ENCODE results near the gene DNAJB4. TPM values are rescaled to one million over a fixed set of nuclear protein-coding genes. Genes with fewer than 3 reads are reported as not detected.
"Not testable (repeated sequence)": the region's sequence is repeated elsewhere in the genome, so short reads cannot be mapped to it uniquely, and the experiment has no call there.

DNAJB4 gene
- total RNA-seq, 1 experiment from 2014 or later: 26.0 TPM

- ChIA-PET RAD21 (ENCODE audit: low non-redundant PET in 1 of 2, low total read pairs in 2 of 2, uncharacterized antibody in 2 of 2, unreplicated experiment in 2 of 2) (no interaction called here), CTCF (no interaction called here), POLR2A (interaction anchor here (2.1 kb wide), 1 partner anchor 14 kb away, joined by 21 read pairs; the partner anchor contains the start of gene DNAJB4)
- DNase-seq (ENCODE audit: low read depth, low spot score): no peak
- H3K4me1 ChIP-seq (ENCODE audit: control insufficient read depth in 1 of 2, insufficient read depth in 2 of 2, low read length in 2 of 2): no peaks in the 10 kb centered on the region
- no peak for ATAC-seq
- H3K9ac ChIP-seq (ENCODE audit: low read length): no peak overlapping the region
- no peak overlapping the region for H3K4me2 ChIP-seq (ENCODE audit: low read length)
- H3K27ac ChIP-seq (ENCODE audit: low read depth, low read length): no peak overlapping the region
- intact Hi-C loops (cut with micrococcal nuclease): no loop called here
- no peak overlapping the region for H3K4me3 ChIP-seq (replicated peaks in 1 of 2; ENCODE audit: low read depth in 1 of 2, low read length in 2 of 2)
- H3K36me3 ChIP-seq (ENCODE audit: control insufficient read depth in 1 of 2, insufficient read depth in 2 of 2, low read length in 2 of 2): peaks cover 0 to 6% of the 10 kb centered on the region in 2 experiments; a peak in 1 of 4 replicates
- no peaks in the 10 kb centered on the region for H4K20me1 ChIP-seq (ENCODE audit: insufficient read depth)
- no peaks in the 10 kb centered on the region for H3K9me3 ChIP-seq (ENCODE audit: control insufficient read depth in 1 of 2, insufficient read depth in 1 of 2, low read depth in 1 of 2, low read length in 2 of 2)
- H3K9me2 ChIP-seq (ENCODE audit: insufficient read depth): no peaks in the 10 kb centered on the region
- no TSS peak for BruUV-seq (replicated peaks)
- TF ChIP-seq FOSL1 (IDR thresholded peaks at IDR 0.05; ENCODE audit: low read depth): no peak
- TF ChIP-seq, protein P1, sequence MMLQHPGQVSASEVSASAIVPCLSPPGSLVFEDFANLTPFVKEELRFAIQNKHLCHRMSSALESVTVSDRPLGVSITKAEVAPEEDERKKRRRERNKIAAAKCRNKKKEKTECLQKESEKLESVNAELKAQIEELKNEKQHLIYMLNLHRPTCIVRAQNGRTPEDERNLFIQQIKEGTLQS (IDR thresholded peaks at IDR 0.05): no peak
- no peak for TF ChIP-seq SIN3A (IDR thresholded peaks at IDR 0.05; ENCODE audit: low read depth)
- no peak for TF ChIP-seq CEBPB (IDR thresholded peaks at IDR 0.05; ENCODE audit: low read depth)
- TF ChIP-seq, protein P2, sequence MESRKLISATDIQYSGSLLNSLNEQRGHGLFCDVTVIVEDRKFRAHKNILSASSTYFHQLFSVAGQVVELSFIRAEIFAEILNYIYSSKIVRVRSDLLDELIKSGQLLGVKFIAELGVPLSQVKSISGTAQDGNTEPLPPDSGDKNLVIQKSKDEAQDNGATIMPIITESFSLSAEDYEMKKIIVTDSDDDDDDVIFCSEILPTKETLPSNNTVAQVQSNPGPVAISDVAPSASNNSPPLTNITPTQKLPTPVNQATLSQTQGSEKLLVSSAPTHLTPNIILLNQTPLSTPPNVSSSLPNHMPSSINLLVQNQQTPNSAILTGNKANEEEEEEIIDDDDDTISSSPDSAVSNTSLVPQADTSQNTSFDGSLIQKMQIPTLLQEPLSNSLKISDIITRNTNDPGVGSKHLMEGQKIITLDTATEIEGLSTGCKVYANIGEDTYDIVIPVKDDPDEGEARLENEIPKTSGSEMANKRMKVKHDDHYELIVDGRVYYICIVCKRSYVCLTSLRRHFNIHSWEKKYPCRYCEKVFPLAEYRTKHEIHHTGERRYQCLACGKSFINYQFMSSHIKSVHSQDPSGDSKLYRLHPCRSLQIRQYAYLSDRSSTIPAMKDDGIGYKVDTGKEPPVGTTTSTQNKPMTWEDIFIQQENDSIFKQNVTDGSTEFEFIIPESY (IDR thresholded peaks at IDR 0.05; ENCODE audit: extremely low read depth, insufficient replicate concordance, low read length): no peak
- no peak for TF ChIP-seq ELF1 (IDR thresholded peaks at IDR 0.05; ENCODE audit: borderline replicate concordance, low read depth)
- no peak for TF ChIP-seq TCF7L2 (IDR thresholded peaks at IDR 0.05; ENCODE audit: borderline replicate concordance, extremely low read depth, insufficient read depth, insufficient read length)
- TF ChIP-seq JUND (IDR thresholded peaks at IDR 0.05): no peak
- TF ChIP-seq CTCF (IDR thresholded peaks at IDR 0.05 in 2 of 3, conservative IDR thresholded peaks at IDR 0.05 in 1 of 3; ENCODE audit: borderline replicate concordance in 1 of 3, insufficient read depth in 1 of 3, low read depth in 2 of 3, low read length in 2 of 3): no peak
- no peak for TF ChIP-seq ZFX (IDR thresholded peaks at IDR 0.05)
- TF ChIP-seq CBX3 (IDR thresholded peaks at IDR 0.05; ENCODE audit: low read depth): no peak
- no peak overlapping the region for H2AFZ ChIP-seq (ENCODE audit: low read depth, low read length, poor library complexity, severe bottlenecking)
- peaks cover 12% of the 10 kb centered on the region for H3K79me2 ChIP-seq (ENCODE audit: insufficient read depth, low read length)
- H3K27me3 ChIP-seq (ENCODE audit: insufficient read depth, low read length): no peaks in the 10 kb centered on the region
These were observed 14.3 kb downstream of the DNAJB4 start for GRCh38 chr1:78019024-78019423.

GRCh38 chr1:78021134-78021533 is 16.4 kb downstream of the DNAJB4 start:
- POLR2A ChIA-PET; H2AFZ ChIP-seq (ENCODE audit: low read depth, low read length, poor library complexity, severe bottlenecking); H3K27ac ChIP-seq (ENCODE audit: low read depth, low read length); BruUV-seq (replicated peaks); H3K9ac ChIP-seq (ENCODE audit: low read length); RAD21 ChIA-PET (ENCODE audit: low non-redundant PET in 1 of 2, low total read pairs in 2 of 2, uncharacterized antibody in 2 of 2, unreplicated experiment in 2 of 2); DNase-seq (ENCODE audit: low read depth, low spot score); H3K4me1 ChIP-seq (ENCODE audit: control insufficient read depth in 1 of 2, insufficient read depth in 2 of 2, low read length in 2 of 2); H3K27me3 ChIP-seq (ENCODE audit: insufficient read depth, low read length); H3K4me3 ChIP-seq (replicated peaks in 1 of 2; ENCODE audit: low read depth in 1 of 2, low read length in 2 of 2); ATAC-seq; H4K20me1 ChIP-seq (ENCODE audit: insufficient read depth); H3K4me2 ChIP-seq (ENCODE audit: low read length); intact Hi-C loops (cut with micrococcal nuclease); H3K9me2 ChIP-seq (ENCODE audit: insufficient read depth); H3K36me3 ChIP-seq (ENCODE audit: control insufficient read depth in 1 of 2, insufficient read depth in 2 of 2, low read length in 2 of 2); H3K79me2 ChIP-seq (ENCODE audit: insufficient read depth, low read length); H3K9me3 ChIP-seq (ENCODE audit: control insufficient read depth in 1 of 2, insufficient read depth in 1 of 2, low read depth in 1 of 2, low read length in 2 of 2); CTCF ChIA-PET: not testable (repeated sequence)

Data from HCT116 (cell line).